ENCODE data around the gene SAMD14.

GRCh38 chr17:50096758-50097157 is 33.2 kb downstream of the SAMD14 start:
- TF ChIP-seq, protein P1, sequence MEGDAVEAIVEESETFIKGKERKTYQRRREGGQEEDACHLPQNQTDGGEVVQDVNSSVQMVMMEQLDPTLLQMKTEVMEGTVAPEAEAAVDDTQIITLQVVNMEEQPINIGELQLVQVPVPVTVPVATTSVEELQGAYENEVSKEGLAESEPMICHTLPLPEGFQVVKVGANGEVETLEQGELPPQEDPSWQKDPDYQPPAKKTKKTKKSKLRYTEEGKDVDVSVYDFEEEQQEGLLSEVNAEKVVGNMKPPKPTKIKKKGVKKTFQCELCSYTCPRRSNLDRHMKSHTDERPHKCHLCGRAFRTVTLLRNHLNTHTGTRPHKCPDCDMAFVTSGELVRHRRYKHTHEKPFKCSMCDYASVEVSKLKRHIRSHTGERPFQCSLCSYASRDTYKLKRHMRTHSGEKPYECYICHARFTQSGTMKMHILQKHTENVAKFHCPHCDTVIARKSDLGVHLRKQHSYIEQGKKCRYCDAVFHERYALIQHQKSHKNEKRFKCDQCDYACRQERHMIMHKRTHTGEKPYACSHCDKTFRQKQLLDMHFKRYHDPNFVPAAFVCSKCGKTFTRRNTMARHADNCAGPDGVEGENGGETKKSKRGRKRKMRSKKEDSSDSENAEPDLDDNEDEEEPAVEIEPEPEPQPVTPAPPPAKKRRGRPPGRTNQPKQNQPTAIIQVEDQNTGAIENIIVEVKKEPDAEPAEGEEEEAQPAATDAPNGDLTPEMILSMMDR (IDR thresholded peaks at IDR 0.05), result no peak
- TF ChIP-seq POLR2A (IDR thresholded peaks at IDR 0.05), result no peak

Measured in right lobe of liver (tissue), 4 donors.